GM21786 (cell line): ENCODE results near the gene KAT2B.
A peak's percentile ranks its signal among the peaks of the same experiment; 100 is the strongest.
"Not testable (repeated sequence)": the region's sequence is repeated elsewhere in the genome, so short reads cannot be mapped to it uniquely, and the experiment has no call there.

Experiments
- ATAC-seq: cut with Tn5 transposase; IDR thresholded peaks from one replicate; pipeline ENCODE4 v1.9.1; 2021; ENCODE audit not compliant: unreplicated experiment

The KAT2B gene

GRCh38 chr3:20041197-20041780 lies 1.0 kb downstream of the KAT2B start:
- peak; percentile 44 for ATAC-seq

- ATAC-seq: no peak
Measured at GRCh38 chr3:20042331-20042730, 2.1 kb downstream of the KAT2B start.

- peak; percentile 27 for ATAC-seq
Measured at GRCh38 chr3:20043396-20043795, 3.1 kb downstream of the KAT2B start.

GRCh38 chr3:20043825-20044224 lies 3.6 kb downstream of the KAT2B start:
- ATAC-seq: no peak

GRCh38 chr3:20045141-20045540 lies 4.9 kb downstream of the KAT2B start:
- not testable (repeated sequence) for ATAC-seq

GRCh38 chr3:20046556-20046955 lies 6.3 kb downstream of the KAT2B start:
- no peak for ATAC-seq

GRCh38 chr3:20047341-20047779 lies 7.1 kb downstream of the KAT2B start:
- no peak for ATAC-seq

GRCh38 chr3:20047976-20048883 lies 8.0 kb downstream of the KAT2B start:
- no peak for ATAC-seq

- no peak for ATAC-seq
Measured at GRCh38 chr3:20051123-20051806, 11.0 kb downstream of the KAT2B start.

GRCh38 chr3:20052851-20053250 lies 12.6 kb downstream of the KAT2B start:
- ATAC-seq: no peak

- peak; percentile 87 for ATAC-seq
Measured at GRCh38 chr3:20054549-20054987, 14.3 kb downstream of the KAT2B start.

GRCh38 chr3:20055020-20055775 lies 15.0 kb downstream of the KAT2B start:
- peak; percentile 13 for ATAC-seq

GRCh38 chr3:20055842-20056241 lies 15.6 kb downstream of the KAT2B start:
- ATAC-seq: no peak

GRCh38 chr3:20056725-20057611 lies 16.7 kb downstream of the KAT2B start:
- ATAC-seq: peak; percentile 28

- ATAC-seq: no peak
Measured at GRCh38 chr3:20057612-20058180, 17.4 kb downstream of the KAT2B start.

GRCh38 chr3:20059929-20060328 lies 19.7 kb downstream of the KAT2B start:
- ATAC-seq: no peak

GRCh38 chr3:20060974-20061685 lies 20.9 kb downstream of the KAT2B start:
- ATAC-seq: peak; percentile 49

GRCh38 chr3:20062996-20063395 lies 22.8 kb downstream of the KAT2B start:
- ATAC-seq: no peak

GRCh38 chr3:20064387-20064786 lies 24.1 kb downstream of the KAT2B start:
- ATAC-seq: no peak
